Heart left ventricle (tissue), 16 donors: ENCODE measurements around the gene CCDC28A. TPM values are rescaled to one million over a fixed set of nuclear protein-coding genes. Genes with fewer than 3 reads are reported as not detected.
A peak's percentile ranks its signal among the peaks of the same experiment; 100 is the strongest.

ENCODE experiments used
- ATAC-seq, 4 donors: fragments of 200-7000 bp; cut with Tn5 transposase; one replicate each; pipeline ENCODE4 v1.9.1; 2020 to 2022; ENCODE audit warnings: moderate library complexity in 4 of 4, mild to moderate bottlenecking in 3 of 4, moderate number of reproducible peaks in 1 of 4
- DNase-seq, 5 donors: peaks; one replicate each; pipeline ENCODE4 v3.0.0-alpha.2; 2020
- H3K27ac ChIP-seq, 12 donors: fragments of 200-600 bp; sonication (generic) in 4 of 12; one replicate each; pipeline versions ENCODE4 v1.5.0 to v1.8.0; 2016 to 2022; ENCODE audit warnings: mild to moderate bottlenecking in 2 of 12
- H3K27me3 ChIP-seq, 9 donors: fragments of 200-600 bp; sonication (generic) in 2 of 9; one replicate each; pipeline versions ENCODE4 v1.5.1 to v1.8.0; 2016 to 2022; ENCODE audit warnings: mild to moderate bottlenecking in 3 of 9
- H3K36me3 ChIP-seq, 9 donors: fragments of 200-600 bp; sonication (generic) in 2 of 9; one replicate each; pipeline versions ENCODE4 v1.5.0 to v1.8.0; 2018 to 2022; ENCODE audit warnings: mild to moderate bottlenecking in 2 of 9
- H3K4me1 ChIP-seq, 12 donors: fragments of 200-600 bp; sonication (generic) in 4 of 12; one replicate each; pipeline versions ENCODE4 v1.5.0 to v1.8.0; 2016 to 2022; ENCODE audit warnings: mild to moderate bottlenecking in 3 of 12
- H3K4me3 ChIP-seq, 12 donors: fragments of 200-600 bp; sonication (generic) in 4 of 12; one replicate each; pipeline versions ENCODE4 v1.5.0 to v1.8.0; 2017 to 2022; ENCODE audit warnings: mild to moderate bottlenecking in 9 of 12, moderate library complexity in 4 of 12
- H3K9me3 ChIP-seq, 12 donors: fragments of 200-600 bp; sonication (generic) in 4 of 12; one replicate each; pipeline versions ENCODE4 v1.5.0 to v1.8.0; 2016 to 2022; ENCODE audit warnings: mild to moderate bottlenecking in 1 of 12
- POLR2A ChIP-seq, 2 donors: fragments of 450-650 bp; IDR thresholded peaks; one replicate each; pipeline ENCODE4 v1.6.1; 2017; ENCODE audit warnings: antibody characterized with exemption in 2 of 2, mild to moderate bottlenecking in 2 of 2, moderate library complexity in 2 of 2
- WGBS, 4 donors: extraction: QIAGEN DNeasy Blood & Tissue Kit in 2 of 4; methylation state at CpG; one replicate each; pipeline versions ENCODE4 v1.1.5 to v1.1.7; 2013 to 2018; 5-methylcytosine and 5-hydroxymethylcytosine counted together
- intact Hi-C, 10 donors: fragments of 100-400 bp; cut with DNase I; formaldehyde crosslinking; loops; one replicate each; pipeline versions ENCODE4 v1.11.1 to v1.14.2; 2022
- polyA plus RNA-seq, 2 donors: library from polyadenylated mRNA; stranded (reverse); fragments of 200-250 nt; gene quantifications; one replicate each; pipeline ENCODE4 v1.2.3, GENCODE V29; 2013
- total RNA-seq, 9 donors: library from RNA; depleted of rRNA in 2 of 9; stranded (reverse); fragments of >200 nt in 2 of 9; fragmentation: NEBNext Ultra II Directional in 3 of 9; extraction: Animal tissue kit (Norgen Biotek cat#: 25700) in 3 of 9; gene quantifications; one replicate each; pipeline versions ENCODE4 v1.1.0 to v1.2.4, GENCODE V29; 2016 to 2023
- TF ChIP-seq, protein P1 (sequence below), 12 donors: fragments of 200-600 bp; sonication (generic) in 4 of 12; IDR thresholded peaks; one replicate each; pipeline versions ENCODE4 v1.5.0 to v1.8.0; 2018 to 2022; ENCODE audit warnings: antibody characterized with exemption in 12 of 12, mild to moderate bottlenecking in 5 of 12
- donor health status: ischemic (EF 13 %, LVEDD 7.1; RV severe dilation, severe dysfunction).
- donor health status: healthy with polysubstance abuse.
- donor health status: DM: no; HTN: yes; CAD: no.
- donor health status: DM: no; HTN: no; CAD: no.
- donor health status: ischemic (EF 25% LVEDD 6.9; RV normal size, moderate dysfunction).
- donor health status: ischemic (EF 25% LVEDD 5.7; RV mildly dilated, moderate dysfunction).
- donor health status: healthy.
- donor health status: DM: yes; HTN: yes; CAD: no.
- donor health status: ischemic (EF 35%, LVEDD 5.7; RV mildly dilated, moderate dysfunction).
- donor health status: nonischemic (EF 11% LVEDD 7.7; RV severe dilation, severe dysfunction).
- donor health status: DM: yes; HTN: yes; CAD: no.
- donor health status: PGD.
- donor health status: ischemic (EF 29% LVEDD 5.4; RV normal size, mild dysfunction).
- donor health status: nonischemic (EF 23%, LVEDD 6.1; RV moderate dilation, normal function).

Gene CCDC28A
- total and polyA plus RNA-seq, 11 donors = 4.6 to 13.6 (median 7.8) TPM

DNA sequence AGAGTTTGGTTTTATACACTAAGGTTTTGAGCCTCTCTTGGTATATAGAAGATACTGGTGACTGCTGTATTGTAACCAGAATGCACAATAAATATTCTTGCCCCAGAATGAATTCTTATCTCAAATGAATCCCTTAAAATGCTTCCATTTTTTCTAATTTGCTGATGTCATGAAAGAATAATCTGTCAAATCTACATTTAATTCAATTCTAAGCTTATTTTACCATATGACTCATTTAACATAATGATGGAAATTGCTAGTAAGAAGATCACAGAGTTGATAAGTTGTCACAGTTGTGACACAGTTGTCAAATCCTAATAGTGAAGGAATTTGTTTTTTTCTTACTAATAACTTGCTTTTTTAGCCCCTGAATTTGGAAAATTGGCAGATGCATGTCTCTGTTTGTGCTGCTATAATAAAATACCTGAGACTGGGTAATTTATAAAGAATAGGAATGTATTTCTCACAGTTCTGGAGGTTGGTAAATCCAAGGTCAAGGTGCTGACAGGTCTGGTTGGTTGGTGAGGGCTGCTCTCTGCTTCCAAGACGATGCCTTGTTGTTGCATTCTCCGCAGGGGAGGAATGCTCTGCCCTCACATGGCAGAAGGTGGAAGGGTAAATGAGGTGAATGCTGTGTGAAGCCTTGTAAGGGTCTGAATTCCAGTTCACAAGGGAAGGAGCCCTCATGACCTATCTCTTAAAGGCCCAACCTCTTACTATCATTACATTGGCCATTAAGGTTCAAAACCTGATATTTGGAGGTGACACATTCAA, 27.0 kb downstream of the CCDC28A start:
- H3K4me1 ChIP-seq = peaks cover 0 to 27% (median 4%) of the 10 kb centered on the region in 12 donors
- intact Hi-C loops = no loop called here
- WGBS, 4 donors = 62 to 77% (median 69%) methylated on average over 2 of the region's 2 CpGs
- no peaks in the 10 kb centered on the region for H3K9me3 ChIP-seq
- no peak overlapping the region for H3K27ac ChIP-seq
- ATAC-seq (no peak), DNase-seq (no peak)
- H3K36me3 ChIP-seq = no peaks in the 10 kb centered on the region
- H3K4me3 ChIP-seq = no peak overlapping the region
- no peaks in the 10 kb centered on the region for H3K27me3 ChIP-seq
- no peak for TF ChIP-seq POLR2A (IDR thresholded peaks at IDR 0.05)
- TF ChIP-seq, protein P1, sequence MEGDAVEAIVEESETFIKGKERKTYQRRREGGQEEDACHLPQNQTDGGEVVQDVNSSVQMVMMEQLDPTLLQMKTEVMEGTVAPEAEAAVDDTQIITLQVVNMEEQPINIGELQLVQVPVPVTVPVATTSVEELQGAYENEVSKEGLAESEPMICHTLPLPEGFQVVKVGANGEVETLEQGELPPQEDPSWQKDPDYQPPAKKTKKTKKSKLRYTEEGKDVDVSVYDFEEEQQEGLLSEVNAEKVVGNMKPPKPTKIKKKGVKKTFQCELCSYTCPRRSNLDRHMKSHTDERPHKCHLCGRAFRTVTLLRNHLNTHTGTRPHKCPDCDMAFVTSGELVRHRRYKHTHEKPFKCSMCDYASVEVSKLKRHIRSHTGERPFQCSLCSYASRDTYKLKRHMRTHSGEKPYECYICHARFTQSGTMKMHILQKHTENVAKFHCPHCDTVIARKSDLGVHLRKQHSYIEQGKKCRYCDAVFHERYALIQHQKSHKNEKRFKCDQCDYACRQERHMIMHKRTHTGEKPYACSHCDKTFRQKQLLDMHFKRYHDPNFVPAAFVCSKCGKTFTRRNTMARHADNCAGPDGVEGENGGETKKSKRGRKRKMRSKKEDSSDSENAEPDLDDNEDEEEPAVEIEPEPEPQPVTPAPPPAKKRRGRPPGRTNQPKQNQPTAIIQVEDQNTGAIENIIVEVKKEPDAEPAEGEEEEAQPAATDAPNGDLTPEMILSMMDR (IDR thresholded peaks at IDR 0.05) = no peak

DNA sequence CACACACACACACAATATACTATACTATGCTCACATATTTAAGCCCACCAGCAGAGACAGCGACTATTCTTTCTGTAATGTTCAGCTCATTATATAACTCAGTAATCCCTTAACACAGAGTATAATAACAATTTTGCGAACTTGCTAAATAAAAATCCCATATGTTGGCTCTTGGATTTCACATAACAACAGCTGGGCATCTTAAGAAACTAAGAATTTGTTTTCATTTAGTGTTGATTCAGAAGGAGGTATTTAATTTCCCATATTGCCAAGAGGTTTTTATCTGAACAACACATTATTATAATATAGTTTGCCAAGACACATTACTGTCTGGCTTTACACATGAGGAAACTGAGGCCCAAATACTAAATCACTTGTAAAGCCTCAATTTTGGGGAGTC, 29.8 kb downstream of the CCDC28A start:
- no peaks in the 10 kb centered on the region for H3K9me3 ChIP-seq
- ATAC-seq = no peak
- 77 to 91% (median 89%) methylated on average over 2 of the region's 2 CpGs for WGBS, 4 donors
- TF ChIP-seq, protein P1 (IDR thresholded peaks at IDR 0.05) = no peak
- TF ChIP-seq POLR2A (IDR thresholded peaks at IDR 0.05) = no peak
- H3K27ac ChIP-seq = peak overlapping the region in 5 of 12 donors; percentile 12 to 58 (median 26)
- intact Hi-C loops = no loop called here
- DNase-seq = no peak
- peaks cover 0 to 16% (median 1%) of the 10 kb centered on the region in 12 donors for H3K4me1 ChIP-seq
- H3K4me3 ChIP-seq = no peak overlapping the region
- H3K27me3 ChIP-seq = no peaks in the 10 kb centered on the region
- no peaks in the 10 kb centered on the region for H3K36me3 ChIP-seq

DNA sequence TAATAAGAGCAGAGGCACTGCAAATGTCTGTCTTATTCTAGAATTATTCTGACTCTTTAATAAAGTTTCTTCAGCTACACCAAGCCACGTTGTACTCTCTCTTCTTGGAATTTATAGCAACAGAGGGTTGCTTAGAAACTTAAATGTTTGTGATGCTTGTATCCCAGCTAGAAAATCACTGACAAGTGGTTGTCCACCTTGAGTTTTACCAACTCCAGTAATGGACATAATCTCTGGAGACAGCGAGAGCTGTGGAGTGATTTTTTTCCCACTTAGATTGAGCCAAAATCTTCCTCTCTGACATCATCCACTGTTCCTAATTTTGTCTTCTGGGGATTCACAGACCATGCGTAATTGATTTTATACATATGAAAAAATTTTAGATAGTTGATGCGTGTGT, 30.3 kb downstream of the CCDC28A start:
- no peak for DNase-seq
- no peak for TF ChIP-seq POLR2A (IDR thresholded peaks at IDR 0.05)
- TF ChIP-seq, protein P1 (IDR thresholded peaks at IDR 0.05) = no peak
- ATAC-seq = peak; percentile 41 to 70 (median 56)
- Histone ChIP-seq H3K36me3 (no peaks in the 10 kb centered on the region), H3K27me3 (no peaks in the 10 kb centered on the region), H3K9me3 (no peaks in the 10 kb centered on the region), H3K27ac (peak overlapping the region in 6 of 12 donors; percentile 8 to 58 (median 20)), H3K4me3 (no peak overlapping the region), H3K4me1 (peaks cover 0 to 16% (median 1%) of the 10 kb centered on the region in 12 donors)
- WGBS, 4 donors = 39 to 59% (median 43%) methylated on average over 4 of the region's 4 CpGs
- intact Hi-C loops = no loop called here

DNA sequence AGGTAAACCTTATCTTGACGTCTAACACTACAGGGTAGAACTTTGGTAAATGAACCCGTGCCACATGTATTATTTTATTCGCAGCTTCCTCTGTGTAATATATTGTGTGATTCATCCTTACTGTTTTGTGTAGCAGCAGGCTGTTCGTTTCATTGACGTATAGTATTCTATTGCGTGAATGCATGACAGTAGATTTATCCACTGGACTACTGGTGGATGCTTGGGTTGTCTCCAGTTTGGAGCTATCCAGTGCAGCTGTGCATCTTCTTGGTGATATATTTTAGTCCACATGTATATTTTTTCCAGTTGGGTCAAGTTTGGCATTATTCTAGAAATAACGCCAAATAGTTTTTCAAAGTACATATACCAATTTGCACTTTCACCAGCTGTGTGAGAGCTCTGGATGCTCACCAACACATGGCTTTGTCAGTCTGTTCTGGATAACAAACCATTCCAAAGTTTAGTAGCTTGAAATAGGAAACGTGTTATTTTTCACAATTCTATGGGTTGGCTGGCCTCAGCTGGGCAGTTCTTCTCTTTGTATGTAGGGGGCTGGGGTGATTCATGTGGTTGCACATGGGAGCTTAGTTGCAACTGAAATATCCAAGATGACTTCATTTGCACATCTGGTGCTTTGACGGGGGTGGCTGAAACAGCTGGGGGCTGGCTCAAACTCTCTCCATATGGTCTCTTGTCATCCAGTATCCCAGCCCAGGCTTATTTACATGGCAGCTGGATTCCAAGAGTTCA, 31.6 kb downstream of the CCDC28A start:
- ATAC-seq (peak; percentile 24 to 87 (median 78)), DNase-seq (peak in 4 of 5 donors; percentile 33 to 75 (median 54))
- no peaks in the 10 kb centered on the region for H3K27me3 ChIP-seq
- no peak overlapping the region for H3K4me3 ChIP-seq
- WGBS, 4 donors = 77 to 82% (median 81%) methylated on average over 9 of the region's 9 CpGs
- H3K9me3 ChIP-seq = no peaks in the 10 kb centered on the region
- peak overlapping the region in 4 of 12 donors; percentile 8 to 51 (median 24) for H3K27ac ChIP-seq
- H3K4me1 ChIP-seq = peaks cover 0 to 16% (median 1%) of the 10 kb centered on the region in 12 donors
- no peaks in the 10 kb centered on the region for H3K36me3 ChIP-seq
- intact Hi-C loops = no loop called here
- TF ChIP-seq POLR2A (IDR thresholded peaks at IDR 0.05) = no peak
- TF ChIP-seq, protein P1 (IDR thresholded peaks at IDR 0.05) = no peak
